Liver (tissue), 9 donors: Measurements from ENCODE around the gene CDRT4. TPM values are rescaled to one million over a fixed set of nuclear protein-coding genes. Genes with fewer than 3 reads are reported as not detected.

Source experiments
- DNase-seq: peaks from one replicate; pipeline ENCODE4 v3.0.0-alpha.2; 2017; ENCODE audit warnings: low spot score
- H3K27ac ChIP-seq, 2 donors: one replicate each; pipeline ENCODE4 v1.7.0; 2013; ENCODE audit warnings: inconsistent platforms in 2 of 2, low read length in 2 of 2, control low read depth in 1 of 2, low read depth in 1 of 2, mild to moderate bottlenecking in 1 of 2
- H3K27me3 ChIP-seq, 4 donors: one replicate each; pipeline versions ENCODE4 v1.6.1 to v1.7.0; 2013; ENCODE audit warnings: low read length in 3 of 4, inconsistent platforms in 1 of 4, mild to moderate bottlenecking in 1 of 4, moderate library complexity in 1 of 4; ENCODE audit not compliant: control insufficient read depth in 4 of 4, insufficient read depth in 4 of 4
- H3K36me3 ChIP-seq, 4 donors: one replicate each; pipeline versions ENCODE4 v1.6.1 to v1.7.0; 2013; ENCODE audit warnings: low read length in 3 of 4, mild to moderate bottlenecking in 3 of 4, low read depth in 1 of 4, moderate library complexity in 1 of 4; ENCODE audit not compliant: control insufficient read depth in 4 of 4, insufficient read depth in 3 of 4
- H3K4me1 ChIP-seq, 4 donors: one replicate each; pipeline versions ENCODE4 v1.6.1 to v1.7.0; 2013; ENCODE audit warnings: low read length in 3 of 4, mild to moderate bottlenecking in 3 of 4, moderate library complexity in 1 of 4; ENCODE audit not compliant: control insufficient read depth in 4 of 4, insufficient read depth in 4 of 4
- H3K4me3 ChIP-seq, 3 donors: one replicate each; pipeline versions ENCODE4 v1.6.1 to v1.7.0; 2013; ENCODE audit warnings: low read length in 3 of 3, control low read depth in 1 of 3, low read depth in 1 of 3, mild to moderate bottlenecking in 1 of 3
- H3K9ac ChIP-seq, 2 donors: one replicate each; pipeline ENCODE4 v1.7.0; 2013; ENCODE audit warnings: low read length in 2 of 2, mild to moderate bottlenecking in 2 of 2, moderate library complexity in 2 of 2, control low read depth in 1 of 2, low read depth in 1 of 2
- H3K9me3 ChIP-seq, 4 donors: one replicate each; pipeline versions ENCODE4 v1.6.1 to v1.7.0; 2013; ENCODE audit warnings: low read length in 3 of 4; ENCODE audit not compliant: control insufficient read depth in 4 of 4
- FOXA2 ChIP-seq: IDR thresholded peaks from 2 replicates; pipeline ENCODE4 v1.6.1; 2016; ENCODE audit warnings: antibody characterized with exemption
- HNF4A ChIP-seq, 2 donors: conservative IDR thresholded peaks; 2 replicates each; pipeline ENCODE4 v1.6.1; 2016; ENCODE audit warnings: antibody characterized with exemption in 2 of 2, mild to moderate bottlenecking in 2 of 2
- TAF1 ChIP-seq: conservative IDR thresholded peaks from 2 replicates; pipeline ENCODE4 v1.6.1; 2016; ENCODE audit warnings: antibody characterized with exemption, mild to moderate bottlenecking
- YY1 ChIP-seq: IDR thresholded peaks from 2 replicates; pipeline ENCODE4 v1.6.1; 2016; ENCODE audit warnings: antibody characterized with exemption, mild to moderate bottlenecking
- WGBS: extraction: QIAGEN DNeasy Blood & Tissue Kit; methylation state at CpG from one replicate; pipeline ENCODE4 v1.1.7; 2013; 5-methylcytosine and 5-hydroxymethylcytosine counted together
- polyA plus RNA-seq, 2 donors: library from polyadenylated mRNA; stranded (reverse) in 1 of 2; unstranded in 1 of 2; fragments of 200-250 nt in 1 of 2; fragments of >200 nt in 1 of 2; fragmentation: Nextera tagmentation in 1 of 2; extraction: Ambion mirVana in 1 of 2; gene quantifications; one replicate each; pipeline versions ENCODE4 v1.2.1 to v1.2.3, GENCODE V29; 2013 to 2015
- total RNA-seq, 2 donors: library from RNA; depleted of rRNA; stranded (reverse); fragments of >200 nt; gene quantifications; one replicate each; pipeline ENCODE4 v1.2.3, GENCODE V29; 2014
- TF ChIP-seq, protein P1 (sequence below): IDR thresholded peaks from 2 replicates; pipeline ENCODE4 v1.6.1; 2016; ENCODE audit warnings: antibody characterized with exemption, mild to moderate bottlenecking
- TF ChIP-seq, protein P2 (sequence below): IDR thresholded peaks from 2 replicates; pipeline ENCODE4 v1.6.1; 2016; ENCODE audit warnings: antibody characterized with exemption
- TF ChIP-seq, protein P3 (sequence below): fragments of 150-350 bp; IDR thresholded peaks from 2 replicates; pipeline ENCODE4 v1.5.1; 2017; ENCODE audit warnings: improper control_type of control experiment, low read depth, low read length; ENCODE audit not compliant: missing input control
- TF ChIP-seq, protein P4 (sequence below): IDR thresholded peaks from 2 replicates; pipeline ENCODE4 v1.6.1; 2016; ENCODE audit warnings: antibody characterized with exemption
- TF ChIP-seq, protein P5 (sequence below): IDR thresholded peaks from 2 replicates; pipeline ENCODE4 v1.6.1; 2016; ENCODE audit warnings: antibody characterized with exemption
- donor health status: healthy.
- donor health status: healthy.
- donor health status: healthy.
- donor health status: healthy.
- donor health status: healthy.

The CDRT4 gene
- total and polyA plus RNA-seq, 4 donors: 0.43 to 3.3 (median 1.8) TPM; not detected in 1

DNA sequence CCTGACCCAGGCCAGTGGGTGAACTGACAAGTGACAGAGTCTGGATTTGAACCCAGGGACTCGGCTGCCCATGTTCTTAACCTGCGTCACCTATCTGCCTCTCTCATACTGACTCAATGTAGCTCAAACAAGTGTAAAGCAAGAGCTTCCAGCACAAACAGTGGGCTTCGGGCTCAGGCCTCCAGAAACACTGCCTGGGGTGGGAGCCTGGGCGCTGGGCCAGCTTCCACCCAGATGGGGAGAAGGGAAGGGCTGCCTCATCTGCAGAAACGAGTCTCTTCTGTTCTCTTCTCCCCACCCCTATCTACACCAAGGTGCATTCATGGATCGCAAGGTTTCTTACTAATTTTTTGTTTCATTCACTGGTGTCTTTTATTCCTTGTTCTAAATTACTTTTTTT is 1.3 kb downstream of the CDRT4 start:
- peaks cover 0 to 3% (median 1%) of the 10 kb centered on the region in 4 donors for H3K4me1 ChIP-seq
- H3K9ac ChIP-seq: no peak overlapping the region
- no peak overlapping the region for H3K4me3 ChIP-seq
- no peaks in the 10 kb centered on the region for H3K9me3 ChIP-seq
- TF ChIP-seq, protein P1, sequence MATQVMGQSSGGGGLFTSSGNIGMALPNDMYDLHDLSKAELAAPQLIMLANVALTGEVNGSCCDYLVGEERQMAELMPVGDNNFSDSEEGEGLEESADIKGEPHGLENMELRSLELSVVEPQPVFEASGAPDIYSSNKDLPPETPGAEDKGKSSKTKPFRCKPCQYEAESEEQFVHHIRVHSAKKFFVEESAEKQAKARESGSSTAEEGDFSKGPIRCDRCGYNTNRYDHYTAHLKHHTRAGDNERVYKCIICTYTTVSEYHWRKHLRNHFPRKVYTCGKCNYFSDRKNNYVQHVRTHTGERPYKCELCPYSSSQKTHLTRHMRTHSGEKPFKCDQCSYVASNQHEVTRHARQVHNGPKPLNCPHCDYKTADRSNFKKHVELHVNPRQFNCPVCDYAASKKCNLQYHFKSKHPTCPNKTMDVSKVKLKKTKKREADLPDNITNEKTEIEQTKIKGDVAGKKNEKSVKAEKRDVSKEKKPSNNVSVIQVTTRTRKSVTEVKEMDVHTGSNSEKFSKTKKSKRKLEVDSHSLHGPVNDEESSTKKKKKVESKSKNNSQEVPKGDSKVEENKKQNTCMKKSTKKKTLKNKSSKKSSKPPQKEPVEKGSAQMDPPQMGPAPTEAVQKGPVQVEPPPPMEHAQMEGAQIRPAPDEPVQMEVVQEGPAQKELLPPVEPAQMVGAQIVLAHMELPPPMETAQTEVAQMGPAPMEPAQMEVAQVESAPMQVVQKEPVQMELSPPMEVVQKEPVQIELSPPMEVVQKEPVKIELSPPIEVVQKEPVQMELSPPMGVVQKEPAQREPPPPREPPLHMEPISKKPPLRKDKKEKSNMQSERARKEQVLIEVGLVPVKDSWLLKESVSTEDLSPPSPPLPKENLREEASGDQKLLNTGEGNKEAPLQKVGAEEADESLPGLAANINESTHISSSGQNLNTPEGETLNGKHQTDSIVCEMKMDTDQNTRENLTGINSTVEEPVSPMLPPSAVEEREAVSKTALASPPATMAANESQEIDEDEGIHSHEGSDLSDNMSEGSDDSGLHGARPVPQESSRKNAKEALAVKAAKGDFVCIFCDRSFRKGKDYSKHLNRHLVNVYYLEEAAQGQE: no peak
- TF ChIP-seq, protein P2, sequence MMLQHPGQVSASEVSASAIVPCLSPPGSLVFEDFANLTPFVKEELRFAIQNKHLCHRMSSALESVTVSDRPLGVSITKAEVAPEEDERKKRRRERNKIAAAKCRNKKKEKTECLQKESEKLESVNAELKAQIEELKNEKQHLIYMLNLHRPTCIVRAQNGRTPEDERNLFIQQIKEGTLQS: no peak
- no peak overlapping the region for H3K27ac ChIP-seq
- DNase-seq: no peak
- 90% methylated on average over 6 of the region's 6 CpGs for WGBS
- H3K27me3 ChIP-seq: no peaks in the 10 kb centered on the region
- H3K36me3 ChIP-seq: no peaks in the 10 kb centered on the region

DNA sequence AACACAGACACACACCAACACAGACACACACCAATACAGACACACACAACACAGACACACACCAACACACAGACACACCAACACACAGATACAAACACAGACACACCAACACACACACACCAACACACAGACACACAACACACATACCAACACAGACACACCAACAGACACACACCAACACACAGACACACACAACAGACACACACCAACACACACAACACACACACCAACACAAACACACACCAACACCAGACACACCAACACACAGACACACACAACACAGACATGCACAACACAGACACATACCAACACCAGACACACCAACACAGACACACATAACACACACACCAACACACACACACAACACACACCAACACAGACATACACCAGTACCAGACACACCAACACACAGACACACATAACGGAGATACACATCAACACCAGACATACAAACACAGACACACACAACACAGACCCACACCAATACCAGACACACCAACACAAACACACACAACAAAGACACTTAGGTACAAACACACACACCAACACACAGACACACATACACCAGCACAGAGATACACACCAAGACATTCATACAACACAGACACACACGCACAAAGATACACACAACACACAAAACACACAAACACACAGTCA is 2.2 kb downstream of the CDRT4 start:
- no peaks in the 10 kb centered on the region for H3K27me3 ChIP-seq
- H3K27ac ChIP-seq: no peak overlapping the region
- TF ChIP-seq FOXA2 (no peak), HNF4A (conservative IDR thresholded peaks at IDR 0.05) (no peak), TAF1 (no peak), YY1 (no peak)
- TF ChIP-seq, protein P3, sequence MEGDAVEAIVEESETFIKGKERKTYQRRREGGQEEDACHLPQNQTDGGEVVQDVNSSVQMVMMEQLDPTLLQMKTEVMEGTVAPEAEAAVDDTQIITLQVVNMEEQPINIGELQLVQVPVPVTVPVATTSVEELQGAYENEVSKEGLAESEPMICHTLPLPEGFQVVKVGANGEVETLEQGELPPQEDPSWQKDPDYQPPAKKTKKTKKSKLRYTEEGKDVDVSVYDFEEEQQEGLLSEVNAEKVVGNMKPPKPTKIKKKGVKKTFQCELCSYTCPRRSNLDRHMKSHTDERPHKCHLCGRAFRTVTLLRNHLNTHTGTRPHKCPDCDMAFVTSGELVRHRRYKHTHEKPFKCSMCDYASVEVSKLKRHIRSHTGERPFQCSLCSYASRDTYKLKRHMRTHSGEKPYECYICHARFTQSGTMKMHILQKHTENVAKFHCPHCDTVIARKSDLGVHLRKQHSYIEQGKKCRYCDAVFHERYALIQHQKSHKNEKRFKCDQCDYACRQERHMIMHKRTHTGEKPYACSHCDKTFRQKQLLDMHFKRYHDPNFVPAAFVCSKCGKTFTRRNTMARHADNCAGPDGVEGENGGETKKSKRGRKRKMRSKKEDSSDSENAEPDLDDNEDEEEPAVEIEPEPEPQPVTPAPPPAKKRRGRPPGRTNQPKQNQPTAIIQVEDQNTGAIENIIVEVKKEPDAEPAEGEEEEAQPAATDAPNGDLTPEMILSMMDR: no peak
- TF ChIP-seq, protein P4, sequence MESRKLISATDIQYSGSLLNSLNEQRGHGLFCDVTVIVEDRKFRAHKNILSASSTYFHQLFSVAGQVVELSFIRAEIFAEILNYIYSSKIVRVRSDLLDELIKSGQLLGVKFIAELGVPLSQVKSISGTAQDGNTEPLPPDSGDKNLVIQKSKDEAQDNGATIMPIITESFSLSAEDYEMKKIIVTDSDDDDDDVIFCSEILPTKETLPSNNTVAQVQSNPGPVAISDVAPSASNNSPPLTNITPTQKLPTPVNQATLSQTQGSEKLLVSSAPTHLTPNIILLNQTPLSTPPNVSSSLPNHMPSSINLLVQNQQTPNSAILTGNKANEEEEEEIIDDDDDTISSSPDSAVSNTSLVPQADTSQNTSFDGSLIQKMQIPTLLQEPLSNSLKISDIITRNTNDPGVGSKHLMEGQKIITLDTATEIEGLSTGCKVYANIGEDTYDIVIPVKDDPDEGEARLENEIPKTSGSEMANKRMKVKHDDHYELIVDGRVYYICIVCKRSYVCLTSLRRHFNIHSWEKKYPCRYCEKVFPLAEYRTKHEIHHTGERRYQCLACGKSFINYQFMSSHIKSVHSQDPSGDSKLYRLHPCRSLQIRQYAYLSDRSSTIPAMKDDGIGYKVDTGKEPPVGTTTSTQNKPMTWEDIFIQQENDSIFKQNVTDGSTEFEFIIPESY: no peak
- TF ChIP-seq, protein P2: no peak
- TF ChIP-seq, protein P1: no peak
- TF ChIP-seq, protein P5, sequence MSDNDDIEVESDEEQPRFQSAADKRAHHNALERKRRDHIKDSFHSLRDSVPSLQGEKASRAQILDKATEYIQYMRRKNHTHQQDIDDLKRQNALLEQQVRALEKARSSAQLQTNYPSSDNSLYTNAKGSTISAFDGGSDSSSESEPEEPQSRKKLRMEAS: no peak
- H3K9me3 ChIP-seq: no peaks in the 10 kb centered on the region
- H3K4me3 ChIP-seq: no peak overlapping the region
- H3K9ac ChIP-seq: no peak overlapping the region
- H3K4me1 ChIP-seq: peaks cover 0 to 3% (median 1%) of the 10 kb centered on the region in 4 donors
- DNase-seq: no peak
- 96% methylated on average over 2 of the region's 2 CpGs for WGBS
- H3K36me3 ChIP-seq: no peaks in the 10 kb centered on the region
